ENCODE results near the gene CCDC142. TPM values are rescaled to one million over a fixed set of nuclear protein-coding genes. Genes with fewer than 3 reads are reported as not detected.
A peak's percentile ranks its signal among the peaks of the same experiment; 100 is the strongest.

Gene CCDC142
- total and polyA plus RNA-seq, 9 of the 15 experiments (the other 6 are each of a cell fraction or from before 2014, with no cell fraction given), result 0.55 to 11.7 (median 7.2) TPM

DNA sequence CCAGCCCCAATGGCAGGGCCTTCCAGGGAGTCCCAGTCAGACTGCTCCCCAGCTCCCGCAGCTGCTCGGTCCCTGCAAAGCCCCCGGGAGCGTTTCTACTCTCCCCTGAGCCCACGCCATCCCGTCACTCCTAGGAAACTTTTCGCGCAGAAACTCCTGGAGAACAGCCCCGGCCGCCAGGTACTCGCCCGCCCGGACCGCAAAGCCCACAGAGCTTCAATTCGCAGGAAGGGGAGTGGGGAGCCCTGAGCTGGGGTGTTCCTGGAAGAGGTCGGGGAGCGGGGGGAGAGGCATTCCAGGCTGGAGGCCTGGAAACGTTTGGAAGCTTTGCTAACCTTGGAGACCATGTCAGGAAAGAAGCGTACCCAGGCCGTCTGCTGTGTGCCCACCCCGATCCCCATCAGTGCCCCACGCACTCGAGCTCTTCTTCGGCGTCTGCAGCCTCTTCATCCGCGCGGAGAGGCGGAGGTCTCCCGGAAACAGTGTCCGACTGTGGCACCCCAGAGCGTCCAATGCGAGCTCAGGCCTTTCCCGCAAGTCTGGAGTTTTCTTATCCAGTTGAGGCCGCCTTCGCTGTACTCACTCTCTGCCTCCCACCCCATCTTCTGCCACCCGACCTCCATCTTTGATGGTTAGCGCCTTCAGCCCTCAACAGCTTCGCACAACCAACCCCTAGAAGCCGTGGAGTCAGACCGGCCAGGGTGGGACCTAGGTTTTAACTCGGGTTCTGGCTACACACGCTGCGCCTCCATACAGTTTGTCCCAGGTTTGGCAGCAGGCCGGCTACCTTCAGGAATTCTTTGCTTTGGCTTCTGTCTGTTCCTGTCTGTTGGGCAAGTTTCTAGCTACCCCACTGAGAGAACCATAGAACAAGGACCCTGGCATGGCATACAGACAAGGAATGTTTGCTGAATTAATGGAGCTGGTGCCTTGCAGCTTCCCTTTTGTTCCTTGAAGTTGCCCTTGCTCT, 21.0 kb upstream of the CCDC142 start (continued):
- TF ChIP-seq, protein P1, sequence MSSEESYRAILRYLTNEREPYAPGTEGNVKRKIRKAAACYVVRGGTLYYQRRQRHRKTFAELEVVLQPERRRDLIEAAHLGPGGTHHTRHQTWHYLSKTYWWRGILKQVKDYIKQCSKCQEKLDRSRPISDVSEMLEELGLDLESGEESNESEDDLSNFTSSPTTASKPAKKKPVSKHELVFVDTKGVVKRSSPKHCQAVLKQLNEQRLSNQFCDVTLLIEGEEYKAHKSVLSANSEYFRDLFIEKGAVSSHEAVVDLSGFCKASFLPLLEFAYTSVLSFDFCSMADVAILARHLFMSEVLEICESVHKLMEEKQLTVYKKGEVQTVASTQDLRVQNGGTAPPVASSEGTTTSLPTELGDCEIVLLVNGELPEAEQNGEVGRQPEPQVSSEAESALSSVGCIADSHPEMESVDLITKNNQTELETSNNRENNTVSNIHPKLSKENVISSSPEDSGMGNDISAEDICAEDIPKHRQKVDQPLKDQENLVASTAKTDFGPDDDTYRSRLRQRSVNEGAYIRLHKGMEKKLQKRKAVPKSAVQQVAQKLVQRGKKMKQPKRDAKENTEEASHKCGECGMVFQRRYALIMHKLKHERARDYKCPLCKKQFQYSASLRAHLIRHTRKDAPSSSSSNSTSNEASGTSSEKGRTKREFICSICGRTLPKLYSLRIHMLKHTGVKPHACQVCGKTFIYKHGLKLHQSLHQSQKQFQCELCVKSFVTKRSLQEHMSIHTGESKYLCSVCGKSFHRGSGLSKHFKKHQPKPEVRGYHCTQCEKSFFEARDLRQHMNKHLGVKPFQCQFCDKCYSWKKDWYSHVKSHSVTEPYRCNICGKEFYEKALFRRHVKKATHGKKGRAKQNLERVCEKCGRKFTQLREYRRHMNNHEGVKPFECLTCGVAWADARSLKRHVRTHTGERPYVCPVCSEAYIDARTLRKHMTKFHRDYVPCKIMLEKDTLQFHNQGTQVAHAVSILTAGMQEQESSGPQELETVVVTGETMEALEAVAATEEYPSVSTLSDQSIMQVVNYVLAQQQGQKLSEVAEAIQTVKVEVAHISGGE (CRISPR knock-in tag; IDR thresholded peaks at IDR 0.05), result peak in 1 of 3 experiments; percentile 13; a peak in 1 of 6 replicates
- TF ChIP-seq TAF1 (IDR thresholded peaks at IDR 0.05; ENCODE audit: control insufficient read depth, extremely low read depth, insufficient read depth, low read length, severe bottlenecking), result peak; percentile 7
- TF ChIP-seq ERF (CRISPR knock-in tag; IDR thresholded peaks at IDR 0.05), result no peak
- 0 out of 2 replicates have a peak, but pooled peaks have one; percentile 37 for TF ChIP-seq ZNF324 (CRISPR knock-in tag; IDR thresholded peaks at IDR 0.05)
- TF ChIP-seq, protein P2, sequence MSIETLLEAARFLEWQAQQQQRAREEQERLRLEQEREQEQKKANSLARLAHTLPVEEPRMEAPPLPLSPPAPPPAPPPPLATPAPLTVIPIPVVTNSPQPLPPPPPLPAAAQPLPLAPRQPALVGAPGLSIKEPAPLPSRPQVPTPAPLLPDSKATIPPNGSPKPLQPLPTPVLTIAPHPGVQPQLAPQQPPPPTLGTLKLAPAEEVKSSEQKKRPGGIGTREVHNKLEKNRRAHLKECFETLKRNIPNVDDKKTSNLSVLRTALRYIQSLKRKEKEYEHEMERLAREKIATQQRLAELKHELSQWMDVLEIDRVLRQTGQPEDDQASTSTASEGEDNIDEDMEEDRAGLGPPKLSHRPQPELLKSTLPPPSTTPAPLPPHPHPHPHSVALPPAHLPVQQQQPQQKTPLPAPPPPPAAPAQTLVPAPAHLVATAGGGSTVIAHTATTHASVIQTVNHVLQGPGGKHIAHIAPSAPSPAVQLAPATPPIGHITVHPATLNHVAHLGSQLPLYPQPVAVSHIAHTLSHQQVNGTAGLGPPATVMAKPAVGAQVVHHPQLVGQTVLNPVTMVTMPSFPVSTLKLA (conservative IDR thresholded peaks at IDR 0.05), result 0 out of 4 replicates have a peak, but pooled peaks of 1 of the 2 experiments have one; percentile 4
- 0 out of 2 replicates have a peak, but pooled peaks have one; percentile 2 for TF ChIP-seq CBFB (CRISPR knock-in tag; IDR thresholded peaks at IDR 0.05)
- TF ChIP-seq, protein P3, sequence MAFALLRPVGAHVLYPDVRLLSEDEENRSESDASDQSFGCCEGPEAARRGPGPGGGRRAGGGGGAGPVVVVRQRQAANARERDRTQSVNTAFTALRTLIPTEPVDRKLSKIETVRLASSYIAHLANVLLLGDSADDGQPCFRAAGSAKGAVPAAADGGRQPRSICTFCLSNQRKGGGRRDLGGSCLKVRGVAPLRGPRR (CRISPR knock-in tag; IDR thresholded peaks at IDR 0.05), result no peak
- TF ChIP-seq TOE1 (IDR thresholded peaks at IDR 0.05; ENCODE audit: borderline replicate concordance), result 0 out of 2 replicates have a peak, but pooled peaks have one; percentile 10
- TF ChIP-seq TOE1 (CRISPR knock-in tag; IDR thresholded peaks at IDR 0.05; ENCODE audit: borderline replicate concordance, low read depth), result no peak
- TF ChIP-seq, protein P4, sequence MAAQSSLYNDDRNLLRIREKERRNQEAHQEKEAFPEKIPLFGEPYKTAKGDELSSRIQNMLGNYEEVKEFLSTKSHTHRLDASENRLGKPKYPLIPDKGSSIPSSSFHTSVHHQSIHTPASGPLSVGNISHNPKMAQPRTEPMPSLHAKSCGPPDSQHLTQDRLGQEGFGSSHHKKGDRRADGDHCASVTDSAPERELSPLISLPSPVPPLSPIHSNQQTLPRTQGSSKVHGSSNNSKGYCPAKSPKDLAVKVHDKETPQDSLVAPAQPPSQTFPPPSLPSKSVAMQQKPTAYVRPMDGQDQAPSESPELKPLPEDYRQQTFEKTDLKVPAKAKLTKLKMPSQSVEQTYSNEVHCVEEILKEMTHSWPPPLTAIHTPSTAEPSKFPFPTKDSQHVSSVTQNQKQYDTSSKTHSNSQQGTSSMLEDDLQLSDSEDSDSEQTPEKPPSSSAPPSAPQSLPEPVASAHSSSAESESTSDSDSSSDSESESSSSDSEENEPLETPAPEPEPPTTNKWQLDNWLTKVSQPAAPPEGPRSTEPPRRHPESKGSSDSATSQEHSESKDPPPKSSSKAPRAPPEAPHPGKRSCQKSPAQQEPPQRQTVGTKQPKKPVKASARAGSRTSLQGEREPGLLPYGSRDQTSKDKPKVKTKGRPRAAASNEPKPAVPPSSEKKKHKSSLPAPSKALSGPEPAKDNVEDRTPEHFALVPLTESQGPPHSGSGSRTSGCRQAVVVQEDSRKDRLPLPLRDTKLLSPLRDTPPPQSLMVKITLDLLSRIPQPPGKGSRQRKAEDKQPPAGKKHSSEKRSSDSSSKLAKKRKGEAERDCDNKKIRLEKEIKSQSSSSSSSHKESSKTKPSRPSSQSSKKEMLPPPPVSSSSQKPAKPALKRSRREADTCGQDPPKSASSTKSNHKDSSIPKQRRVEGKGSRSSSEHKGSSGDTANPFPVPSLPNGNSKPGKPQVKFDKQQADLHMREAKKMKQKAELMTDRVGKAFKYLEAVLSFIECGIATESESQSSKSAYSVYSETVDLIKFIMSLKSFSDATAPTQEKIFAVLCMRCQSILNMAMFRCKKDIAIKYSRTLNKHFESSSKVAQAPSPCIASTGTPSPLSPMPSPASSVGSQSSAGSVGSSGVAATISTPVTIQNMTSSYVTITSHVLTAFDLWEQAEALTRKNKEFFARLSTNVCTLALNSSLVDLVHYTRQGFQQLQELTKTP (IDR thresholded peaks at IDR 0.05; ENCODE audit: low read depth in 1 of 2, partially characterized antibody in 2 of 2), result peak in 1 of 2 experiments; percentile 46
- no peak for TF ChIP-seq ZNF316 (IDR thresholded peaks at IDR 0.05)
- TF ChIP-seq, protein P5, sequence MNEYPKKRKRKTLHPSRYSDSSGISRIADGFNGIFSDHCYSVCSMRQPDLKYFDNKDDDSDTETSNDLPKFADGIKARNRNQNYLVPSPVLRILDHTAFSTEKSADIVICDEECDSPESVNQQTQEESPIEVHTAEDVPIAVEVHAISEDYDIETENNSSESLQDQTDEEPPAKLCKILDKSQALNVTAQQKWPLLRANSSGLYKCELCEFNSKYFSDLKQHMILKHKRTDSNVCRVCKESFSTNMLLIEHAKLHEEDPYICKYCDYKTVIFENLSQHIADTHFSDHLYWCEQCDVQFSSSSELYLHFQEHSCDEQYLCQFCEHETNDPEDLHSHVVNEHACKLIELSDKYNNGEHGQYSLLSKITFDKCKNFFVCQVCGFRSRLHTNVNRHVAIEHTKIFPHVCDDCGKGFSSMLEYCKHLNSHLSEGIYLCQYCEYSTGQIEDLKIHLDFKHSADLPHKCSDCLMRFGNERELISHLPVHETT (CRISPR knock-in tag; conservative IDR thresholded peaks at IDR 0.05 in 1 of 2, IDR thresholded peaks at IDR 0.05 in 1 of 2), result peak in 1 of 2 experiments; percentile 3; a peak in 1 of 4 replicates

Data from K562 (cell line).